H1 (cell line): Measurements from ENCODE around the gene ASTL. TPM values are rescaled to one million over a fixed set of nuclear protein-coding genes. Genes with fewer than 3 reads are reported as not detected.
A peak's percentile ranks its signal among the peaks of the same experiment; 100 is the strongest.

ENCODE experiments used
- E2F6 ChIP-seq: IDR thresholded peaks from 2 replicates; pipeline ENCODE4 v1.6.1; 2012; ENCODE audit warnings: inconsistent platforms
- polyA plus RNA-seq, 7 experiments: library from polyadenylated mRNA; depleted of rRNA in 3 of 7; stranded (reverse) in 5 of 7; unstranded in 2 of 7; fragments of >200 nt in 5 of 7; fragments of 200-250 nt in 2 of 7; gene quantifications; 1 replicate in 5 of 7; 2 replicates in 1 of 7; 4 replicates in 1 of 7; pipeline versions ENCODE4 v1.2.1 to v1.2.3, GENCODE V29; 2011 to 2013; ENCODE audit warnings: missing spikeins in 2 of 7, mixed read lengths in 2 of 7
- total RNA-seq: library from RNA; stranded (reverse); fragmentation: NEBNext Ultra II Directional; extraction: Animal tissue kit (Norgen Biotek cat#: 25700); gene quantifications from 2 replicates; pipeline ENCODE4 v1.2.1, GENCODE V29; 2021

The ASTL gene
- total and polyA plus RNA-seq, 2 of the 8 experiments (the other 6 are each of a cell fraction or from before 2014, with no cell fraction given), result 0.60 to 1.4 TPM

GRCh38 chr2:96117701-96118588, 20.4 kb downstream of the ASTL start (continued):
- peak; percentile 41 for TF ChIP-seq E2F6
- TF ChIP-seq, all 59 proteins: peak for 4
